H54 (cell line): ENCODE measurements around the gene GLTP.
"Not testable (repeated sequence)": the region's sequence is repeated elsewhere in the genome, so short reads cannot be mapped to it uniquely, and the experiment has no call there.

Source experiments
- DNase-seq: peaks from one replicate; pipeline ENCODE4 v3.0.0; 2011; ENCODE audit warnings: low spot score, mixed read lengths; ENCODE audit not compliant: insufficient read length
- FAIRE-seq: peaks from 3 replicates; lab custom pipeline; 2011; peaks lifted over from hg19 to GRCh38; lab: Jason Lieb, UNC
- POLR2A ChIP-seq: IDR thresholded peaks from 2 replicates; pipeline ENCODE4 v1.6.1; 2011; ENCODE audit warnings: low read depth, mild to moderate bottlenecking, low read length

Gene GLTP

GRCh38 chr12:109878749-109879148 lies 1.6 kb downstream of the GLTP start:
- DNase-seq (no peak), FAIRE-seq (no peak)
- TF ChIP-seq POLR2A, result no peak

GRCh38 chr12:109878247-109878625 lies 2.1 kb downstream of the GLTP start:
- TF ChIP-seq POLR2A, result no peak
- FAIRE-seq (no peak), DNase-seq (no peak)

- no peak for TF ChIP-seq POLR2A
- FAIRE-seq, result no peak
- no peak for DNase-seq
Observed at GRCh38 chr12:109877504-109878246, 2.7 kb downstream of the GLTP start.

DNA sequence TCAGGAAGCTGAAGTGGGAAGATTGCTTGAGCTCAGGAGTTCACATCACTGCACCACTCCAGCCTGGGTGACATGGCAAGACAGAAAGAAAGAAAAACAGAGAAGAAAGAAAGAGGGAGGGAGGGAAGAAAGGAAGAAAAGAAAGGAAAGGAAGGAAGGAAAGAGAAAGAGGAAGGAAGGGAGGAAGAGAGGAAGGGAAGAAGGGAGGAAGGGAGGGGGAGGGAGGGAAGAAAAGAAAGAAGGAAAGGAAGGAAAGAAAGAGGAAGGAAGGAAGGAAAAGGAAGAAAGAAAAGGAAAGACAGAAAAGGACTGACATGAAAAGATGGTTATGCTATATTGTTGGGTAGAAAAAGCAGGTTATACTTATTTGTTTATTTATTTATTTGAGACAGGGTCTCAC lies 3.9 kb downstream of the GLTP start:
- DNase-seq, result no peak
- TF ChIP-seq POLR2A, result no peak
- no peak for FAIRE-seq

DNA sequence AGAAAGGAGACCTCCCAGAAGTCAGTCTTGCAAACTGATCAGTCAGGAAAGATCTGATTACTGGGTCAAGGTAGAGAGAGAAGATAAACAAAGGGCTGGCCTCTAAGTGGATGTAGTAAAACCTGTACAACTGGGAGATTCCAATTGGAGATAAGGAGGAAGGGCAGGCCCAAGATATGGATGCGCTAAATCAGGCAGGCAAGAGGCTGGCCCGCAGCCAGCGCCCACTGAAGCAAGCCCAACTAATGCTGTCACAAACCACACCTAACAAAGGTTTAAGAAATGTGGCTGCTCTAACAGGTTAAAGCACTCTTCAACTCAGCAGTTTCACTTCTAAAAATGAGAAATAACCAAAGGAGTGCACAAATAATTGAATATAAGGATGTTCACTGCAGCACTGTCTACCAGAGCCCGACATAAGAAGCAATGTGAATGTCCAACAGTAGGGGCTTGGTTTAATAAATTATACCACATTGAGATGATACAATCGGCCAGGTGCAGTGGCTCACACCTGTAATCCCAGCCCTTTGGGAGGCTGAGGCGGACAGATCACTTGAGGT lies 4.7 kb downstream of the GLTP start:
- DNase-seq (no peak), FAIRE-seq (no peak)
- no peak for TF ChIP-seq POLR2A

DNA sequence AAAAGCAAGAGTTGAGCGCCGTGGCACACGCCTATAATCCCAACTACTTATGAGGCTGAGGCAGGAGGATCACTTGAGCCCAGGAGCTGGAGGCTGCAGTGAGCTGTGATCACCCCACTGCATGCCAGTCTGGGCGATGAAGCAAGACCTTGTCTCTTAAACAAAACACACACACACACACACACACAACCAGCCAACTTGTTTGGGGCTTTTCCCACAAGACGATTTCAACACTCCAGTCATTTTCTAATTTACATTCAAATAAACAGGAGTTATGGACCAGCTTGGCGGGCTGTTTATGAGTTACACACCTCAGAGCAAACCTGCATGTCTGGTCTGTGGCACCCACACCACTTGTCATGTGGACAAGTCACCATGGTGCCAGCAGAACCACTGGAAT lies 6.7 kb downstream of the GLTP start:
- DNase-seq (no peak), FAIRE-seq (no peak)
- no peak for TF ChIP-seq POLR2A

DNA sequence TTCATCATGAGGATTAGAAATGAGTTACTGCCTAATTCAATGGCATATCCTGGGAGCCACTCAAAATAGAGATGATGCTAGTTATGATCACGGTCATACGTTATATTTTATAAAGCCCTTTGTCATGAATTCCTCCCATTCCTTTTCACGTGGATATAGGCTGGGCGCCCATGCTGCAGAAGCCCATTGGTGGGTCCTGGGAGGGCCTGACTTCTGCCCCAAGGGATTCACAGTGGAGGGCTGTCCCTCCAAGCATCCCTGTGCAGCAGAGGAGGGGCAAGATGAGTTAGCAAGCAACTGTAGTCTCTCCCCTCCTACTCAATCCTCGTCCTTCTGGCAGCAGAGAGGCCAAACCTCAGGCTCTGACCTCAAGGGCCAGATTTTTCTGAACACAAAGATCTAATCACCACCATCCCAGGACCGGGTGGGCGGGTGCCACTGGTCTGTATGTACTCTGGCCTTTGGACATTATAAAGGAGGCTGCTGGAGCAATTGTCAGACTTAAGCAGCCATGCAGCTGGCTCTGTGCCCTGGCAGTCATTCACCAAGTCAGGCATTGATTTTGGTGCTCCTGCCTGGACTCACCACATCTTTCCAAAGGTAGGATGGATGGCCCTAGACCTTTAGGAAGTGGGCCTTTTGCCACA lies 8.6 kb downstream of the GLTP start:
- TF ChIP-seq POLR2A, result no peak
- FAIRE-seq, result no peak
- DNase-seq, result no peak

DNA sequence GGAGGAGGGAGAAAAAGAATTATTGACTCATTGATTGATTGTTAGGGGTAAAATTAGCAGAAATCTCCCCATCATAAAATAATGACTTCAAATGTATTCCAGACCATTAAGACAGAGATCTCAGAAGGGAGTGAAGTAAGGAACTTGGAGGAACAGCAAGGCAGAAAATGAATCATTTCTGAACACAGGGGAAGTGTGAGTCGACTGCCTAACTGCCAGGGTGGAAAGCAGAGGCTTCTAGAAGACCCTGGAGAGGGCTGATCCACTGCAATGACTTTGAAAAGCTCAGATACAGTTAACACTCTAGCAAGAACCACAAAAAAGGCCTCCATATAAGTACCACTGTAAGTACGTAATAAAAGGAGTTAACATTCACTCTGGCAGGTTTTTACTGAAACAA lies 9.7 kb downstream of the GLTP start:
- no peak for TF ChIP-seq POLR2A
- FAIRE-seq (peak; percentile 82), DNase-seq (peak; percentile 62)

DNA sequence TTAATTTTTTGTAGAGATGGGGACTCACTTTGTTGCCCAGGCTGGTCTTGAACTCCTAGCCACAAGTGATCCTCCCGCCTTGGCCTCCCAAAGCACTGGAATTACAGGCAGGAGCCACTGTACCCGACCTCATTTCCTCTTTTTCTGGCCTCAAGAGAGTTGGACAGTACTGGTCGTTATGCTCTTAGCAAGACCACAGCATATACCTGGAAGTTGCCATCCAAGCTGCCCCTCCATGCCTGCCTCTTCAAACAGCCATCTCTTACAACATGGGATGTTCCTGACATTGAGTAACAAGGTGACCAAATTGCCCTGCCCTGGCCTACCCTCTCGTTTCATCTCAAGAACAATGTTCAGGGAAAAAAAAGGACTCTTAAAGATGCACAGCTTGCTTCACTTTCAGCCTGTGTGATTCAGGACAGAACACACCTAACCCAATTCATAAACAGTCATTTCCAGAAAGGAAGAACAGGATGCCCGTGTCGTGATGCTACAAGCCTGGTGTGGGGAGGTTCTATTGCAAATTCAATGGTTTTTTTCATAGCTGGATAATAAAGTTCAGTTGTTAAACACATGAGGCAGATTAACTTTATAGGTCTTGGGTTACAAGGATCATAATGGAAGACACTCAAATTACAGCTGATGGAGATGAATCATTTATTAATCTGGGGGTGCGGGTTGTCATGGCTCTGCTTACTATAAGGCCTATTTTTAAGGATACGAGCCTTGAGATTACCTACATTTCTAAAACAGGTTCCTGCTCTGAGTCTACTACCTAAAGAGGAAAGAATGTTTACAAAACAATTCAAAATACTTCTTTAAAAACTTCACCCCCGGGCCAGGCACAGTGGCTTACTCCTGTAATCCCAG lies 11.9 kb downstream of the GLTP start:
- TF ChIP-seq POLR2A, result no peak
- DNase-seq, result no peak
- FAIRE-seq, result no peak

DNA sequence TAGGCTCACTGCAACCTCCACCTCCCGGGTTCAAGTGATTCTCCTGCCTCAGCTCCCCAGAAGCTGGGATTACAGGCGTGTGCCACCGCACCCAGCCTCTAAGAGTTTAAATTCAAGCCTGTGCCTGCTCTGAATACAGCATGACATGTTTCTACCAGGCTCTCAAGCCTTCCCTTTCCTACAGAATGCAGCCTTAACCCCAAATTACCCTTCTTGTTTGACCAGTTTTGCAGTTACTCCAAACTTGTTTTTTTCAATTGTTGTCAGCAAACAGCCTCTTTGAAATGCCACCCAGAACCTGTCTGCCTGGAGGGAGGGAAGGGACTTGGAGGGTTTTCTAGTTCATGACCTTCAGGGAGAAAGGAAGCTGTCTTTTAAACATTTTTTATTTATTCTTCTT lies 15.4 kb downstream of the GLTP start:
- no peak for TF ChIP-seq POLR2A
- FAIRE-seq, result no peak
- DNase-seq, result no peak

DNA sequence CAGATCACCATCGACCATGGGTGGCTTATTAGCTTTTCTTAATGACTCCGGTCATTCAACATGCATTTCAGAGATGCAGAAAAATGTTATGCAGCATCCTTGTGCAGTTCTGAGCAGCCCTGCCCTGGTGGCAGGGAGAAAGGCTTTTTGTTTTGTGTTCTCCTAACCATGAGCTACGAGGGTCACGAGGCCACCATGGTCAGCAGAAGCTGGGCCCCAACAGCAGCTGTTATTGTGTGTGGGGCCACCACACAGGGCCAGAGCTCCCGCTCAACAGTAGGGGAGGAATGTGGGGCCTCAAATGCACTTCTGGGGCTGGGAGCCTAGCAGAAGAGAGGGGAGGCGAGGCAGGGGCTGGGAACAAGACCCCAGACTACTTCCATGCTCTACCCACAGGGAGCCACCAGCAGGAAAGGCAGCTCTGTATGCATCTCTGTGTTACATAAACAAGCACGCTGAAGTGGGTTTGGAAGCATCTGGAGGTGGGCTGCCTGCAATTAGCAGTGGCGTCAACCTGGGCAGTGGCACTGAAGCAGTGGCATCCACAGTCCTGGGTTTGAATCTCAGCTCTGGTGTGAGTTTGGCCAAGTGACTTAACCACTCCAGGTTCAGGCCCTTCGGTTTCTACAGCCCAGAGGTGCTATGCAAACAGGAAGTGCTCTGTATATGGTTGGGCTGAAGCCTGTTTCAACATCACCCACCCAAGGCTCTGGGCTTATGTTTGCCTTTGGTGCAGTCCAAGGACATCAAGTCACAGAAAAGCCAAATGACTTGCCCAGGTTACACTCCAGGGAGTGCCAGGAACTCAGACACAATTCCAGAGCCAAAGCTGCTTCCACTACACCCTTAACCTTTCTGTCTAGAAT lies 16.3 kb downstream of the GLTP start:
- FAIRE-seq (no peak), DNase-seq (no peak)
- TF ChIP-seq POLR2A, result no peak

GRCh38 chr12:109862491-109862890 lies 17.9 kb downstream of the GLTP start:
- DNase-seq, FAIRE-seq: not testable (repeated sequence)

- DNase-seq (no peak), FAIRE-seq (no peak)
- no peak for TF ChIP-seq POLR2A
Observed at GRCh38 chr12:109861689-109862314, 18.5 kb downstream of the GLTP start.
